Measurements from ENCODE around the gene CACNA1G. TPM values are rescaled to one million over a fixed set of nuclear protein-coding genes. Genes with fewer than 3 reads are reported as not detected.

Gene CACNA1G
- total RNA-seq, 1 donor from 2014 or later, result not detected

DNA sequence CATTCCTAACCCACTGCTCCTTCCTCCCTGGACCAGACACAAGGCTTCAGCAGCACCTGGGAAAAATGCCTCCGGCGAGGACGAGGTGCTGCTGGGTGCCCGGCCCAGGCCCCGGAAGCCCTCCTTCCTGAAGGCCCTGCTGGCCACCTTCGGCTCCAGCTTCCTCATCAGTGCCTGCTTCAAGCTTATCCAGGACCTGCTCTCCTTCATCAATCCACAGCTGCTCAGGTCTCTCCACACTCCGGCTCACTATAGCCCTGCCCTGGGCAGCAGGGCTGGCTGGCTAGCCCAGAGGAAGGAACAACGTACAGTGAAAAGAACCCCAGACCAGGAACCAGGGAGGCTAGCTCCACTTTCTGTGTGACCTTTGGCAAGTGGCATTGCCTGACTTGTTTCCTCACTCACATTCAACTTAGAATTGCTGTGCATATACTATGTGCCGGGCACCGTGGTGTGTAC is 100.4 kb downstream of the CACNA1G start:
- no peak for DNase-seq (ENCODE audit: low read depth)
- Histone ChIP-seq H3K27me3 (ENCODE audit: control insufficient read depth, insufficient read depth, low read length) (no peaks in the 10 kb centered on the region), H3K4me3 (ENCODE audit: low read depth, low read length) (no peak overlapping the region), H3K36me3 (ENCODE audit: control insufficient read depth, insufficient read depth, low read length) (peaks cover 2% of the 10 kb centered on the region)
- TF ChIP-seq, protein P1, sequence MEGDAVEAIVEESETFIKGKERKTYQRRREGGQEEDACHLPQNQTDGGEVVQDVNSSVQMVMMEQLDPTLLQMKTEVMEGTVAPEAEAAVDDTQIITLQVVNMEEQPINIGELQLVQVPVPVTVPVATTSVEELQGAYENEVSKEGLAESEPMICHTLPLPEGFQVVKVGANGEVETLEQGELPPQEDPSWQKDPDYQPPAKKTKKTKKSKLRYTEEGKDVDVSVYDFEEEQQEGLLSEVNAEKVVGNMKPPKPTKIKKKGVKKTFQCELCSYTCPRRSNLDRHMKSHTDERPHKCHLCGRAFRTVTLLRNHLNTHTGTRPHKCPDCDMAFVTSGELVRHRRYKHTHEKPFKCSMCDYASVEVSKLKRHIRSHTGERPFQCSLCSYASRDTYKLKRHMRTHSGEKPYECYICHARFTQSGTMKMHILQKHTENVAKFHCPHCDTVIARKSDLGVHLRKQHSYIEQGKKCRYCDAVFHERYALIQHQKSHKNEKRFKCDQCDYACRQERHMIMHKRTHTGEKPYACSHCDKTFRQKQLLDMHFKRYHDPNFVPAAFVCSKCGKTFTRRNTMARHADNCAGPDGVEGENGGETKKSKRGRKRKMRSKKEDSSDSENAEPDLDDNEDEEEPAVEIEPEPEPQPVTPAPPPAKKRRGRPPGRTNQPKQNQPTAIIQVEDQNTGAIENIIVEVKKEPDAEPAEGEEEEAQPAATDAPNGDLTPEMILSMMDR (IDR thresholded peaks at IDR 0.05; ENCODE audit: insufficient read depth, low read length, poor library complexity, severe bottlenecking), result no peak

DNA sequence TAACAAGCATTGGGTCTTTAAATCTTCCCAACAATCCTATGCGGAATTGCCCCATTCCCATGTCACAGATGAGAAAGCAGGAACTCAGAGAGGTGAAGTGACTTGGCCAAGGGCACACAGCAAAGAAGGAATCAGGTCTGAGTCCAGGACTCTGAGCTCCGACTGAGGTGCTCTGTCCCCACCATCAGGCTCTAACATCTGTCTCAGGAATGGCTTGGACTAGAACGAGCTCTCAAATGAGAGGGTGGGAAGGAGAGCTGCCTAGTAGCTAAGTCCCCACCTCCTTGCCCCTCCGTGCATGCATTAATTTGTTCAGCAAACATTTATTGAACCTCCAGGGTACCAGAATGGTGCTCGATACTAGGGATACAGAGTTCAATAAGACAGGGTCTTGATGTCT is 100.8 kb downstream of the CACNA1G start:
- Histone ChIP-seq H3K36me3 (ENCODE audit: control insufficient read depth, insufficient read depth, low read length) (peaks cover 2% of the 10 kb centered on the region), H3K27me3 (ENCODE audit: control insufficient read depth, insufficient read depth, low read length) (no peaks in the 10 kb centered on the region), H3K4me3 (ENCODE audit: low read depth, low read length) (no peak overlapping the region)
- TF ChIP-seq, protein P1 (IDR thresholded peaks at IDR 0.05; ENCODE audit: insufficient read depth, low read length, poor library complexity, severe bottlenecking), result no peak
- DNase-seq (ENCODE audit: low read depth), result no peak

DNA sequence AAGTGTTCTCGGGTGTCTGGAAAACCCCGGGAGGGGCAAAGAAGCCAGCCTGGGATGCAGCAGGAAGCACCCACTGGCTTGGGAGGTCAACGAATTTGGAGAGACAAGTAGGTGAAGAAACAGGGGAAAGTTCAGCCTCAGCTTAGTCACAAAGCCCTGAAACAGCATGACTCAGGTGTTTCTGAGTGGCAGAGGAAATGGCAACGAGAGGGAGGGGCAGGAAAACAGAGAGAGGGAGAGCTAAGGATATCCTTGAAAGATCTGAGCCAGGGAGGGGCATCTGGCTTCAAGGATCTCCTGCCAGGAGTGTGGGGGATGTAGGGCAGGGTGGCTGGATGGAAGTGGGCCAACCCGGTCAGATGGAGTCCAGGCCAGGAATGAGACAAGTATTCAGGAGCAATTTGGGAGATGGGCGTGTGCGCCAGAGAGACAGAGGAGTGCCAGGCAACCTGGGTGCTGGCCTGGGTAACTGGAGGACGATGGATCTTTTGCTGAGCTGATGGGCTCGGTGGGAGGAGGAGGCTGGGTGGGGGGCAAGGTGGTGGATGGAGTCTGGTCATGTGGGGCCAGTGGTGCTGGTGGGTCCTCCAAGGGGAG is 101.4 kb downstream of the CACNA1G start:
- H3K36me3 ChIP-seq (ENCODE audit: control insufficient read depth, insufficient read depth, low read length), result peaks cover 2% of the 10 kb centered on the region
- no peaks in the 10 kb centered on the region for H3K27me3 ChIP-seq (ENCODE audit: control insufficient read depth, insufficient read depth, low read length)
- DNase-seq (ENCODE audit: low read depth), result peak; percentile 77
- TF ChIP-seq, protein P1 (IDR thresholded peaks at IDR 0.05; ENCODE audit: insufficient read depth, low read length, poor library complexity, severe bottlenecking), result no peak
- H3K4me3 ChIP-seq (ENCODE audit: low read depth, low read length), result no peak overlapping the region

DNA sequence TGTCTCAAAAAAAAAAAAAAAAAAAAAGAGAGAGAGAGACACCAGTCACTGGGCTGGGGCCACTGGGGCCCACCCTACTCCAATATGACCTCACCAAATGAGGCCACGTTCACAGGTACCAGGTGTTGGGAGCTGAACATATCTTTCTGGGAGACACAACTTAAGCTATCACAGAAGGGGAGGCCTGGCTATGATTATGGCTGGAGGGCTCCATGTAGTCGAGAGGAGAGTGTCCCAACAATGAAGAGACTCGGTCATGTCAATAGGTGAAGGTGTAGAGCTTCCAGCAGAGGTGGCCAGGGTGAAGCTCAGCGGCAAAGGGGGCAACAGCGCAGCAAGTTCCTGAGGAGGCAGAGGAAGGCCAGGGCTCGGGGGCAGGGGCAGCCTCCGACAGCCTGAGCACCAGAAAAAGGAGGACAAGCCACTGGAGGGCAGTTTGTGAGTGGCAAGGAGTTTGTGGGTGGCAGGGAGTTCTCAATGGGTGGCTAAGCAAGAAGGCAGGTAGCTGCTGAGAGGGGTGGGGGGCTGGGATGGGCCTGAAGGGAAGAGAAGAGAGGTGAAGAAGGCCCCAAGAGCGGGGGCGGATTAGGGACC is 102.2 kb downstream of the CACNA1G start:
- TF ChIP-seq, protein P1 (IDR thresholded peaks at IDR 0.05; ENCODE audit: insufficient read depth, low read length, poor library complexity, severe bottlenecking), result no peak
- no peak for DNase-seq (ENCODE audit: low read depth)
- Histone ChIP-seq H3K36me3 (ENCODE audit: control insufficient read depth, insufficient read depth, low read length) (peaks cover 2% of the 10 kb centered on the region), H3K4me3 (ENCODE audit: low read depth, low read length) (no peak overlapping the region), H3K27me3 (ENCODE audit: control insufficient read depth, insufficient read depth, low read length) (no peaks in the 10 kb centered on the region)

DNA sequence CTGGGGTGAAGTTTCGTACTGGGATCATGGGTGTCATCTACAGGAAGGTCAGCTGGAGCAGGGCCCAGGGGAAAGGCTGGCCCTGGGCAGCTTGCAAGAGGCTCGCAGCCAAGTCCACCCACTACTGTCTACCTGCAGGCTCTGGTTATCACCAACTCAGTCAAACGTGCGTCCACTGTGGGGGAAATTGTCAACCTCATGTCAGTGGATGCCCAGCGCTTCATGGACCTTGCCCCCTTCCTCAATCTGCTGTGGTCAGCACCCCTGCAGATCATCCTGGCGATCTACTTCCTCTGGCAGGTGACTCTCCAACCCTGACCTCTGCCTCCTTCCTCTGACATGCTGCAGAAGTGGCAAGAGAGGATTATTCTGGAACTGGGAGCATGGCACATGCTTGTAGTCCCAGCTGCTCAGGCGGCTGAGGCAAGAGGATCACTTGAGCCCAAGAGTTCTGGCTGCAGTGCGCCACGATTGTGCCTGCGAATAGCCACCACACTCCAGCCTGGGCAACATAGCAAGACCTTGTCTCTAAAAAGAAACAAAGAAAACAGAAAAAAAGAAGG is 103.4 kb downstream of the CACNA1G start:
- H3K27me3 ChIP-seq (ENCODE audit: control insufficient read depth, insufficient read depth, low read length), result no peaks in the 10 kb centered on the region
- H3K36me3 ChIP-seq (ENCODE audit: control insufficient read depth, insufficient read depth, low read length), result peaks cover 2% of the 10 kb centered on the region
- TF ChIP-seq, protein P1 (IDR thresholded peaks at IDR 0.05; ENCODE audit: insufficient read depth, low read length, poor library complexity, severe bottlenecking), result no peak
- DNase-seq (ENCODE audit: low read depth), result no peak
- no peak overlapping the region for H3K4me3 ChIP-seq (ENCODE audit: low read depth, low read length)
